GM12878 (cell line): ENCODE data around the gene GRIFIN. TPM values are rescaled to one million over a fixed set of nuclear protein-coding genes. Genes with fewer than 3 reads are reported as not detected.
A peak's percentile ranks its signal among the peaks of the same experiment; 100 is the strongest.

Source experiments
- ATAC-seq: fragments of 200-7000 bp; cut with Tn5 transposase; 3 replicates; pipeline ENCODE4 v1.9.1; 2020; ENCODE audit warnings: mild to moderate bottlenecking, moderate library complexity
- BruUV-seq: library from RNA; stranded (reverse); fragments of 400-500 nt; replicated peaks from 2 replicates; lab custom pipeline; 2021; lab: Mats Ljungman, UMichigan
- CTCF ChIA-PET: fragments of 300-600 bp; sonication (Branson Sonifier 250); formaldehyde crosslinking; extraction: SDS; loops from one replicate; lab custom pipeline; 2021; ENCODE audit warnings: inconsistent platforms; lab: Yijun Ruan, JAX
- POLR2A ChIA-PET: fragments of 350-600 bp; formaldehyde crosslinking; extraction: SDS; loops from one replicate; lab custom pipeline; 2021; ENCODE audit warnings: inconsistent platforms; lab: Charles Lee
- RAD21 ChIA-PET: fragments of 300-600 bp; sonication (Branson Sonifier 250); formaldehyde crosslinking; loops from one replicate; lab custom pipeline; 2023; ENCODE audit warnings: antibody characterized with exemption; ENCODE audit not compliant: unreplicated experiment; lab: Charles Lee
- SMC1A ChIA-PET: fragments of 300-600 bp; sonication (Branson Sonifier 250); formaldehyde crosslinking; loops from one replicate; lab custom pipeline; 2023; ENCODE audit not compliant: unreplicated experiment, uncharacterized antibody; lab: Charles Lee
- DNase-seq: peaks from one replicate; pipeline ENCODE4 v3.0.0-alpha.2; 2011; ENCODE audit warnings: low read depth, low spot score
- FAIRE-seq: peaks from 3 replicates; lab custom pipeline; 2011; peaks lifted over from hg19 to GRCh38; lab: Jason Lieb, UNC
- H2AFZ ChIP-seq: 2 replicates; pipeline ENCODE4 v1.6.0; 2011; ENCODE audit warnings: low read depth, low read length, control low read depth; ENCODE audit not compliant: control insufficient read depth
- H3K27ac ChIP-seq: 2 replicates; pipeline ENCODE4 v1.5.1; 2011; ENCODE audit warnings: control low read depth; ENCODE audit not compliant: control insufficient read depth, insufficient read depth
- H3K27me3 ChIP-seq, 2 experiments: replicated peaks in 1 of 2; 2 replicates each; pipeline versions ENCODE4 v1.6.0 to v1.6.1; 2011; ENCODE audit warnings: low read length in 1 of 2; ENCODE audit not compliant: control insufficient read depth in 2 of 2, insufficient read depth in 2 of 2
- H3K36me3 ChIP-seq, 2 experiments: 2 replicates each; pipeline ENCODE4 v1.5.1; 2011; ENCODE audit warnings: low read length in 1 of 2; ENCODE audit not compliant: control insufficient read depth in 2 of 2, insufficient read depth in 2 of 2
- H3K4me1 ChIP-seq: 2 replicates; pipeline ENCODE4 v1.6.1; 2011; ENCODE audit warnings: mild to moderate bottlenecking, low read length, moderate library complexity, mixed read lengths; ENCODE audit not compliant: control insufficient read depth, insufficient read depth
- H3K4me2 ChIP-seq: 2 replicates; pipeline ENCODE4 v1.6.0; 2011; ENCODE audit warnings: control low read depth; ENCODE audit not compliant: control insufficient read depth, insufficient read depth
- H3K4me3 ChIP-seq: fragments of 200-600 bp; sonication (generic); 2 replicates; pipeline ENCODE4 v1.5.1; 2016
- H3K79me2 ChIP-seq: 2 replicates; pipeline ENCODE4 v1.6.0; 2011; ENCODE audit warnings: low read length; ENCODE audit not compliant: control insufficient read depth, insufficient read depth
- H3K9ac ChIP-seq: 2 replicates; pipeline ENCODE4 v1.8.0; 2011; ENCODE audit warnings: low read length, control low read depth, mixed read lengths; ENCODE audit not compliant: control insufficient read depth, insufficient read depth
- H3K9me3 ChIP-seq: replicated peaks from 3 replicates; pipeline ENCODE4 v1.5.1; 2011; ENCODE audit warnings: mild to moderate bottlenecking, low read length; ENCODE audit not compliant: control insufficient read depth, insufficient read depth
- H4K20me1 ChIP-seq: 2 replicates; pipeline ENCODE4 v1.6.0; 2011; ENCODE audit not compliant: control insufficient read depth, insufficient read depth
- CREM ChIP-seq: IDR thresholded peaks from 2 replicates; pipeline ENCODE4 v1.6.1; 2014; ENCODE audit warnings: antibody characterized with exemption, low read depth
- KDM1A ChIP-seq: fragments of 200-600 bp; sonication (generic); IDR thresholded peaks from 2 replicates; pipeline ENCODE4 v1.6.1; 2016; ENCODE audit warnings: borderline replicate concordance
- RELB ChIP-seq: fragments of 450-650 bp; IDR thresholded peaks from 2 replicates; pipeline ENCODE4 v1.6.1; 2017; ENCODE audit warnings: low read depth, mild to moderate bottlenecking, moderate library complexity
- YY1 ChIP-seq: IDR thresholded peaks from 2 replicates; pipeline ENCODE4 v1.6.1; 2011; ENCODE audit warnings: low read depth, mild to moderate bottlenecking, low read length
- WGBS: methylation state at CpG from one replicate; pipeline ENCODE4 v1.1.6; 2016; ENCODE audit warnings: low lambda C conversion rate; ENCODE audit not compliant: insufficient replicate concordance, insufficient coverage; ENCODE audit errors: missing lambda C conversion rate; 5-methylcytosine and 5-hydroxymethylcytosine counted together
- in situ Hi-C: fragments of 300-500 bp; cut with MboI; formaldehyde crosslinking; loops from 9 replicates; pipeline ENCODE4 v1.14.3; 2018; ENCODE audit warnings: mixed read lengths
- intact Hi-C: fragments of 100-400 bp; cut with micrococcal nuclease; formaldehyde crosslinking; loops from one replicate; pipeline ENCODE4 v1.14.2; 2022; ENCODE audit not compliant: unreplicated experiment
- polyA plus RNA-seq, 11 experiments: library from polyadenylated mRNA; depleted of rRNA in 4 of 11; unstranded in 6 of 11; stranded (reverse) in 5 of 11; fragments of >200 nt; fragmentation: Nextera tagmentation in 4 of 11; fragmentation: Illumina TruSeq in 1 of 11; extraction: Ambion mirVana in 4 of 11; extraction: Trizol in 1 of 11; gene quantifications; 1 replicate in 1 of 11; 2 replicates in 10 of 11; pipeline versions ENCODE4 v1.2.1 to v1.2.3, GENCODE V29; 2011 to 2016; ENCODE audit warnings: inconsistent platforms in 2 of 11, missing spikeins in 2 of 11, low read depth in 1 of 11
- total RNA-seq, 4 experiments: library from RNA; depleted of rRNA in 3 of 4; stranded (reverse); fragments of >200 nt in 3 of 4; fragmentation: Illumina TruSeq in 1 of 4; extraction: Trizol in 1 of 4; gene quantifications; 2 replicates each; pipeline versions ENCODE4 v1.2.1 to v1.2.3, GENCODE V29; 2013 to 2021
- TF ChIP-seq, protein P1 (sequence below), 3 experiments: IDR thresholded peaks in 2 of 3; conservative IDR thresholded peaks in 1 of 3; 2 replicates each; pipeline ENCODE4 v1.5.1; 2011; ENCODE audit warnings: low read depth in 3 of 3, low read length in 3 of 3, mild to moderate bottlenecking in 3 of 3, control low read depth in 2 of 3, moderate library complexity in 2 of 3, inconsistent platforms in 1 of 3, mixed read lengths in 1 of 3; ENCODE audit not compliant: control insufficient read depth in 2 of 3, insufficient read depth in 1 of 3; ENCODE audit errors: extremely low read depth in 1 of 3

The GRIFIN gene
- total and polyA plus RNA-seq, 10 of the 15 experiments (the other 5 are each of a cell fraction or from before 2014, with no cell fraction given), result not detected

- intact Hi-C loops, result no loop called here
- Histone ChIP-seq H3K4me2 (no peak overlapping the region), H4K20me1 (no peaks in the 10 kb centered on the region), H3K9me3 (no peaks in the 10 kb centered on the region; the same call in 1 of the 3 replicates), H3K9ac (no peak overlapping the region), H3K27me3 (no peaks in the 10 kb centered on the region), H3K27ac (no peak overlapping the region), H2AFZ (no peak overlapping the region), H3K4me1 (no peaks in the 10 kb centered on the region)
- WGBS, result 64% methylated on average over 10 of the region's 10 CpGs
- ChIA-PET RAD21 (no interaction called here), POLR2A (interaction anchor here (0.6 kb wide), 1 partner anchor 186 kb away, joined by 3 read pairs; no protein-coding TSS in a partner anchor), CTCF (interaction anchor here (0.7 to 1.4 kb wide), 4 partner anchors 12 to 227 kb away, joined by 3 to 6 read pairs (median 3); no protein-coding TSS in a partner anchor), SMC1A (interaction anchor here (0.5 to 1.7 kb wide), 2 partner anchors 34 to 227 kb away, joined by 3 to 5 read pairs; no protein-coding TSS in a partner anchor)
- BruUV-seq, result no TSS peak
- ATAC-seq (no peak), DNase-seq (no peak)
- TF ChIP-seq RELB (no peak), YY1 (peak; percentile 70), KDM1A (no peak), CREM (no peak)
- TF ChIP-seq, protein P1, sequence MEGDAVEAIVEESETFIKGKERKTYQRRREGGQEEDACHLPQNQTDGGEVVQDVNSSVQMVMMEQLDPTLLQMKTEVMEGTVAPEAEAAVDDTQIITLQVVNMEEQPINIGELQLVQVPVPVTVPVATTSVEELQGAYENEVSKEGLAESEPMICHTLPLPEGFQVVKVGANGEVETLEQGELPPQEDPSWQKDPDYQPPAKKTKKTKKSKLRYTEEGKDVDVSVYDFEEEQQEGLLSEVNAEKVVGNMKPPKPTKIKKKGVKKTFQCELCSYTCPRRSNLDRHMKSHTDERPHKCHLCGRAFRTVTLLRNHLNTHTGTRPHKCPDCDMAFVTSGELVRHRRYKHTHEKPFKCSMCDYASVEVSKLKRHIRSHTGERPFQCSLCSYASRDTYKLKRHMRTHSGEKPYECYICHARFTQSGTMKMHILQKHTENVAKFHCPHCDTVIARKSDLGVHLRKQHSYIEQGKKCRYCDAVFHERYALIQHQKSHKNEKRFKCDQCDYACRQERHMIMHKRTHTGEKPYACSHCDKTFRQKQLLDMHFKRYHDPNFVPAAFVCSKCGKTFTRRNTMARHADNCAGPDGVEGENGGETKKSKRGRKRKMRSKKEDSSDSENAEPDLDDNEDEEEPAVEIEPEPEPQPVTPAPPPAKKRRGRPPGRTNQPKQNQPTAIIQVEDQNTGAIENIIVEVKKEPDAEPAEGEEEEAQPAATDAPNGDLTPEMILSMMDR (IDR thresholded peaks at IDR 0.05 in 2 of 3, conservative IDR thresholded peaks at IDR 0.05 in 1 of 3; ENCODE audit: control insufficient read depth in 2 of 3, extremely low read depth in 1 of 3, insufficient read depth in 1 of 3, low read depth in 3 of 3, low read length in 3 of 3), result peak in 2 of 3 experiments; percentile 12 to 33; a peak in 1 of 6 replicates
- TF ChIP-seq, all 136 proteins: peak for 2
- H3K79me2 ChIP-seq, result no peaks in the 10 kb centered on the region
- H3K36me3 ChIP-seq, result no peaks in the 10 kb centered on the region
- no peak for FAIRE-seq
- in situ Hi-C loops, result no loop called here
- no peak overlapping the region for H3K4me3 ChIP-seq
Observed at GRCh38 chr7:2482725-2483451, 6.7 kb upstream of the GRIFIN start.
